ENCODE data around the gene PRPF8. TPM values are rescaled to one million over a fixed set of nuclear protein-coding genes. Genes with fewer than 3 reads are reported as not detected.

Gene PRPF8
- total and polyA plus RNA-seq, 2 of the 13 experiments (the other 11 are each of a cell fraction or from before 2014, with no cell fraction given), result 112 to 179 TPM

- TF ChIP-seq ZSCAN20 (CRISPR knock-in tag; IDR thresholded peaks at IDR 0.05; ENCODE audit: borderline replicate concordance), result no peak
- no peak for TF ChIP-seq ZSCAN31 (CRISPR knock-in tag; IDR thresholded peaks at IDR 0.05; ENCODE audit: low read depth)
- no peak for TF ChIP-seq PCBP2 (optimal IDR thresholded peaks at IDR 0.05; ENCODE audit: low read depth, low read length, poor library complexity, severe bottlenecking)
- no peak for TF ChIP-seq ZNF572 (CRISPR knock-in tag; IDR thresholded peaks at IDR 0.05)
- TF ChIP-seq, protein P1, sequence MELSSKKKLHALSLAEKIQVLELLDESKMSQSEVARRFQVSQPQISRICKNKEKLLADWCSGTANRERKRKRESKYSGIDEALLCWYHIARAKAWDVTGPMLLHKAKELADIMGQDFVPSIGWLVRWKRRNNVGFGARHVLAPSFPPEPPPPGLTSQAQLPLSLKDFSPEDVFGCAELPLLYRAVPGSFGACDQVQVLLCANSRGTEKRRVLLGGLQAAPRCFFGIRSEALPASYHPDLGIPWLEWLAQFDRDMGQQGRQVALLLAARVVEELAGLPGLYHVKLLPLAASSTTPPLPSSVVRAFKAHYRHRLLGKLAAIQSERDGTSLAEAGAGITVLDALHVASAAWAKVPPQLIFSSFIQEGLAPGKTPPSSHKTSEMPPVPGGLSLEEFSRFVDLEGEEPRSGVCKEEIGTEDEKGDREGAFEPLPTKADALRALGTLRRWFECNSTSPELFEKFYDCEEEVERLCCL (CRISPR knock-in tag; IDR thresholded peaks at IDR 0.05; ENCODE audit: borderline replicate concordance), result no peak
- TF ChIP-seq ZNF124 (CRISPR knock-in tag; IDR thresholded peaks at IDR 0.05), result no peak
- no peak for TF ChIP-seq PTBP1 (IDR thresholded peaks at IDR 0.05; ENCODE audit: low read depth, low read length, poor library complexity, severe bottlenecking)
- TF ChIP-seq MZF1 (CRISPR knock-in tag; IDR thresholded peaks at IDR 0.05; ENCODE audit: borderline replicate concordance), result no peak
- no peak for TF ChIP-seq SYNCRIP (IDR thresholded peaks at IDR 0.05; ENCODE audit: insufficient read depth, low read depth, low read length)
- TF ChIP-seq, protein P2, sequence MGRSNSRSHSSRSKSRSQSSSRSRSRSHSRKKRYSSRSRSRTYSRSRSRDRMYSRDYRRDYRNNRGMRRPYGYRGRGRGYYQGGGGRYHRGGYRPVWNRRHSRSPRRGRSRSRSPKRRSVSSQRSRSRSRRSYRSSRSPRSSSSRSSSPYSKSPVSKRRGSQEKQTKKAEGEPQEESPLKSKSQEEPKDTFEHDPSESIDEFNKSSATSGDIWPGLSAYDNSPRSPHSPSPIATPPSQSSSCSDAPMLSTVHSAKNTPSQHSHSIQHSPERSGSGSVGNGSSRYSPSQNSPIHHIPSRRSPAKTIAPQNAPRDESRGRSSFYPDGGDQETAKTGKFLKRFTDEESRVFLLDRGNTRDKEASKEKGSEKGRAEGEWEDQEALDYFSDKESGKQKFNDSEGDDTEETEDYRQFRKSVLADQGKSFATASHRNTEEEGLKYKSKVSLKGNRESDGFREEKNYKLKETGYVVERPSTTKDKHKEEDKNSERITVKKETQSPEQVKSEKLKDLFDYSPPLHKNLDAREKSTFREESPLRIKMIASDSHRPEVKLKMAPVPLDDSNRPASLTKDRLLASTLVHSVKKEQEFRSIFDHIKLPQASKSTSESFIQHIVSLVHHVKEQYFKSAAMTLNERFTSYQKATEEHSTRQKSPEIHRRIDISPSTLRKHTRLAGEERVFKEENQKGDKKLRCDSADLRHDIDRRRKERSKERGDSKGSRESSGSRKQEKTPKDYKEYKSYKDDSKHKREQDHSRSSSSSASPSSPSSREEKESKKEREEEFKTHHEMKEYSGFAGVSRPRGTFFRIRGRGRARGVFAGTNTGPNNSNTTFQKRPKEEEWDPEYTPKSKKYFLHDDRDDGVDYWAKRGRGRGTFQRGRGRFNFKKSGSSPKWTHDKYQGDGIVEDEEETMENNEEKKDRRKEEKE (IDR thresholded peaks at IDR 0.05), result no peak
- no peak for TF ChIP-seq CBX2 (IDR thresholded peaks at IDR 0.05; ENCODE audit: low read depth, low read length)
- TF ChIP-seq CBX2 (CRISPR knock-in tag; IDR thresholded peaks at IDR 0.05; ENCODE audit: low read depth), result no peak
- no peak for TF ChIP-seq HINFP (CRISPR knock-in tag; IDR thresholded peaks at IDR 0.05; ENCODE audit: low read depth)
- no peak for TF ChIP-seq ZNF496 (CRISPR knock-in tag; IDR thresholded peaks at IDR 0.05; ENCODE audit: insufficient replicate concordance)
- TF ChIP-seq SIN3B (IDR thresholded peaks at IDR 0.05; ENCODE audit: low read length), result no peak
- TF ChIP-seq ZSCAN9 (CRISPR knock-in tag; IDR thresholded peaks at IDR 0.05; ENCODE audit: borderline replicate concordance), result no peak
- TF ChIP-seq, protein P3, sequence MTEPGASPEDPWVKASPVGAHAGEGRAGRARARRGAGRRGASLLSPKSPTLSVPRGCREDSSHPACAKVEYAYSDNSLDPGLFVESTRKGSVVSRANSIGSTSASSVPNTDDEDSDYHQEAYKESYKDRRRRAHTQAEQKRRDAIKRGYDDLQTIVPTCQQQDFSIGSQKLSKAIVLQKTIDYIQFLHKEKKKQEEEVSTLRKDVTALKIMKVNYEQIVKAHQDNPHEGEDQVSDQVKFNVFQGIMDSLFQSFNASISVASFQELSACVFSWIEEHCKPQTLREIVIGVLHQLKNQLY (CRISPR knock-in tag; IDR thresholded peaks at IDR 0.05), result no peak
- TF ChIP-seq, protein P4, sequence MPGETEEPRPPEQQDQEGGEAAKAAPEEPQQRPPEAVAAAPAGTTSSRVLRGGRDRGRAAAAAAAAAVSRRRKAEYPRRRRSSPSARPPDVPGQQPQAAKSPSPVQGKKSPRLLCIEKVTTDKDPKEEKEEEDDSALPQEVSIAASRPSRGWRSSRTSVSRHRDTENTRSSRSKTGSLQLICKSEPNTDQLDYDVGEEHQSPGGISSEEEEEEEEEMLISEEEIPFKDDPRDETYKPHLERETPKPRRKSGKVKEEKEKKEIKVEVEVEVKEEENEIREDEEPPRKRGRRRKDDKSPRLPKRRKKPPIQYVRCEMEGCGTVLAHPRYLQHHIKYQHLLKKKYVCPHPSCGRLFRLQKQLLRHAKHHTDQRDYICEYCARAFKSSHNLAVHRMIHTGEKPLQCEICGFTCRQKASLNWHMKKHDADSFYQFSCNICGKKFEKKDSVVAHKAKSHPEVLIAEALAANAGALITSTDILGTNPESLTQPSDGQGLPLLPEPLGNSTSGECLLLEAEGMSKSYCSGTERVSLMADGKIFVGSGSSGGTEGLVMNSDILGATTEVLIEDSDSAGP (CRISPR knock-in tag; IDR thresholded peaks at IDR 0.05; ENCODE audit: borderline replicate concordance), result peak; percentile 79; the same call in 1 of the 2 replicates
- TF ChIP-seq ATF7 (IDR thresholded peaks at IDR 0.05), result no peak
- no peak for TF ChIP-seq ATF7 (CRISPR knock-in tag; IDR thresholded peaks at IDR 0.05)
These were observed 25.5 kb upstream of the PRPF8 start, which contains the start of gene TLCD2 (continued) for GRCh38 chr17:1709971-1710806.
